H1 (cell line): ENCODE results near the gene ANKRD50.

ENCODE experiments used
- KDM1A ChIP-seq: fragments of 200-600, 300-600 bp; sonication (generic); IDR thresholded peaks from 2 replicates; pipeline ENCODE4 v1.7.1; 2016; ENCODE audit warnings: mild to moderate bottlenecking, low read length, borderline replicate concordance
- TAF1 ChIP-seq: IDR thresholded peaks from 2 replicates; pipeline ENCODE4 v1.6.1; 2011; ENCODE audit warnings: mild to moderate bottlenecking, low read depth, low read length
- TF ChIP-seq, protein P1 (sequence below), 3 experiments: IDR thresholded peaks; 1 replicate in 2 of 3; 2 replicates in 1 of 3; pipeline versions ENCODE4 v1.5.1 to v1.6.1; 2011; ENCODE audit warnings: low read length in 3 of 3, mild to moderate bottlenecking in 3 of 3, inconsistent platforms in 2 of 3, low read depth in 1 of 3, moderate library complexity in 1 of 3; ENCODE audit not compliant: insufficient read depth in 1 of 3; ENCODE audit errors: control extremely low read depth in 1 of 3

DNA sequence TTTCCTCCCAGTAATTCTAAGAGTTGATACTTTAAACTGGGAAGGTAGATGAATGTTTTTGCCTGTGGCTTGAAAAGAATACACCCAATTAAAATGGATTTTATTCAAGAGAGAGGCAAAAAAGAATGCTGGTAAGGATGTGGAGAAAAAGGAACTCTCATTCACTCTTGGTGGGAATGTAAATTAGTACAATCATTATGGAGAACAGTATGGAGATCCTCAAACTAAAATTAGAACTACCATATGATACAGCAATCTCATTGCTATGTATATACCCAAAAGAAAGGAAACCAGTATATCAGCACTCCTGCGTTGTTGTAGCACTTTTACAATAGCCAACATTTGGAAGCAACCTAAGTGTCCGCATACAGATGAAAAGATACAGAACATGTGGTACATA lies 75.2 kb downstream of the ANKRD50 start:
- TF ChIP-seq, protein P1, sequence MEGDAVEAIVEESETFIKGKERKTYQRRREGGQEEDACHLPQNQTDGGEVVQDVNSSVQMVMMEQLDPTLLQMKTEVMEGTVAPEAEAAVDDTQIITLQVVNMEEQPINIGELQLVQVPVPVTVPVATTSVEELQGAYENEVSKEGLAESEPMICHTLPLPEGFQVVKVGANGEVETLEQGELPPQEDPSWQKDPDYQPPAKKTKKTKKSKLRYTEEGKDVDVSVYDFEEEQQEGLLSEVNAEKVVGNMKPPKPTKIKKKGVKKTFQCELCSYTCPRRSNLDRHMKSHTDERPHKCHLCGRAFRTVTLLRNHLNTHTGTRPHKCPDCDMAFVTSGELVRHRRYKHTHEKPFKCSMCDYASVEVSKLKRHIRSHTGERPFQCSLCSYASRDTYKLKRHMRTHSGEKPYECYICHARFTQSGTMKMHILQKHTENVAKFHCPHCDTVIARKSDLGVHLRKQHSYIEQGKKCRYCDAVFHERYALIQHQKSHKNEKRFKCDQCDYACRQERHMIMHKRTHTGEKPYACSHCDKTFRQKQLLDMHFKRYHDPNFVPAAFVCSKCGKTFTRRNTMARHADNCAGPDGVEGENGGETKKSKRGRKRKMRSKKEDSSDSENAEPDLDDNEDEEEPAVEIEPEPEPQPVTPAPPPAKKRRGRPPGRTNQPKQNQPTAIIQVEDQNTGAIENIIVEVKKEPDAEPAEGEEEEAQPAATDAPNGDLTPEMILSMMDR (IDR thresholded peaks at IDR 0.05; ENCODE audit: control extremely low read depth in 1 of 3, insufficient read depth in 1 of 3, low read depth in 1 of 3, low read length in 3 of 3) = no peak
- TF ChIP-seq TAF1 = no peak
- 0 out of 2 replicates have a peak, but pooled peaks have one; percentile 27 for TF ChIP-seq KDM1A
